Heart right ventricle (tissue), 16 donors: ENCODE measurements around the gene NEFH. TPM values are rescaled to one million over a fixed set of nuclear protein-coding genes. Genes with fewer than 3 reads are reported as not detected.

Source experiments
- ATAC-seq, 8 donors: fragments of 200-7000 bp; cut with Tn5 transposase; one replicate each; pipeline ENCODE4 v1.9.1; 2020; ENCODE audit warnings: mild to moderate bottlenecking in 8 of 8, moderate library complexity in 8 of 8, moderate number of reproducible peaks in 1 of 8
- DNase-seq, 2 donors: peaks; one replicate each; pipeline ENCODE4 v3.0.0-alpha.2; 2020
- H3K27ac ChIP-seq, 10 donors: fragments of 200-600 bp; sonication (generic) in 2 of 10; one replicate each; pipeline versions ENCODE4 v1.5.0 to v1.8.0; 2020 to 2022; ENCODE audit warnings: mild to moderate bottlenecking in 3 of 10
- H3K27me3 ChIP-seq, 7 donors: fragments of 200-600 bp; one replicate each; pipeline ENCODE4 v1.8.0; 2021 to 2022; ENCODE audit warnings: mild to moderate bottlenecking in 2 of 7
- H3K36me3 ChIP-seq, 9 donors: fragments of 200-600 bp; sonication (generic) in 1 of 9; one replicate each; pipeline versions ENCODE4 v1.5.0 to v1.8.0; 2020 to 2022; ENCODE audit warnings: mild to moderate bottlenecking in 2 of 9
- H3K4me1 ChIP-seq, 9 donors: fragments of 200-600 bp; sonication (generic) in 1 of 9; one replicate each; pipeline versions ENCODE4 v1.5.0 to v1.8.0; 2020 to 2022; ENCODE audit warnings: mild to moderate bottlenecking in 4 of 9
- H3K4me3 ChIP-seq, 10 donors: fragments of 200-600 bp; sonication (generic) in 2 of 10; one replicate each; pipeline versions ENCODE4 v1.5.0 to v1.8.0; 2020 to 2022; ENCODE audit warnings: mild to moderate bottlenecking in 7 of 10, moderate library complexity in 2 of 10
- H3K9me3 ChIP-seq, 11 donors: fragments of 200-600 bp in 10 of 11; sonication (generic) in 2 of 11; one replicate each; pipeline versions ENCODE4 v1.5.0 to v1.8.0; 2013 to 2022; ENCODE audit warnings: mild to moderate bottlenecking in 2 of 11, control low read depth in 1 of 11, moderate library complexity in 1 of 11
- WGBS, 2 donors: extraction: QIAGEN DNeasy Blood & Tissue Kit; methylation state at CpG; one replicate each; pipeline ENCODE4 v1.1.7; 2013; ENCODE audit warnings: inconsistent platforms in 1 of 2; 5-methylcytosine and 5-hydroxymethylcytosine counted together
- intact Hi-C, 10 donors: fragments of 100-400 bp; cut with DNase I; formaldehyde crosslinking; loops; one replicate each; pipeline versions ENCODE4 v1.11.1 to v1.14.2; 2022
- long read RNA-seq, 3 donors: library from polyadenylated mRNA; unstranded; transcript quantifications; one replicate each; pipeline ENCODE4 v2.0.0, GENCODE V29; 2020 to 2021
- polyA plus RNA-seq, 2 donors: library from polyadenylated mRNA; stranded (reverse); fragments of 200-250 nt; gene quantifications; one replicate each; pipeline ENCODE4 v1.2.3, GENCODE V29; 2013
- total RNA-seq, 10 donors: library from RNA; stranded (reverse); fragmentation: NEBNext Ultra II Directional in 3 of 10; extraction: Animal tissue kit (Norgen Biotek cat#: 25700) in 3 of 10; gene quantifications; one replicate each; pipeline versions ENCODE4 v1.2.1 to v1.2.4, GENCODE V29; 2021 to 2023
- TF ChIP-seq, protein P1 (sequence below), 9 donors: fragments of 200-600 bp; sonication (generic) in 2 of 9; IDR thresholded peaks; one replicate each; pipeline versions ENCODE4 v1.5.0 to v1.8.0; 2021 to 2022; ENCODE audit warnings: antibody characterized with exemption in 9 of 9, mild to moderate bottlenecking in 5 of 9, moderate library complexity in 1 of 9
- donor health status: Arrhythmogenic right ventricular cardiomyopathy.
- donor health status: ischemic (EF 13 %, LVEDD 7.1; RV severe dilation, severe dysfunction).
- donor health status: healthy with polysubstance abuse.
- donor health status: DM: no; HTN: yes; CAD: no.
- donor health status: DM: no; HTN: no; CAD: no.
- donor health status: ischemic (EF 25% LVEDD 6.9; RV normal size, moderate dysfunction).
- donor health status: ischemic (EF 25% LVEDD 5.7; RV mildly dilated, moderate dysfunction).
- donor health status: healthy.
- donor health status: DM: yes; HTN: yes; CAD: no.
- donor health status: Ischemic cardiomyopathy.
- donor health status: ischemic (EF 35%, LVEDD 5.7; RV mildly dilated, moderate dysfunction).
- donor health status: nonischemic (EF 11% LVEDD 7.7; RV severe dilation, severe dysfunction).
- donor health status: DM: yes; HTN: yes; CAD: no.
- donor health status: PGD.
- donor health status: ischemic (EF 29% LVEDD 5.4; RV normal size, mild dysfunction).
- donor health status: nonischemic (EF 23%, LVEDD 6.1; RV moderate dilation, normal function).

NEFH gene, protein sequence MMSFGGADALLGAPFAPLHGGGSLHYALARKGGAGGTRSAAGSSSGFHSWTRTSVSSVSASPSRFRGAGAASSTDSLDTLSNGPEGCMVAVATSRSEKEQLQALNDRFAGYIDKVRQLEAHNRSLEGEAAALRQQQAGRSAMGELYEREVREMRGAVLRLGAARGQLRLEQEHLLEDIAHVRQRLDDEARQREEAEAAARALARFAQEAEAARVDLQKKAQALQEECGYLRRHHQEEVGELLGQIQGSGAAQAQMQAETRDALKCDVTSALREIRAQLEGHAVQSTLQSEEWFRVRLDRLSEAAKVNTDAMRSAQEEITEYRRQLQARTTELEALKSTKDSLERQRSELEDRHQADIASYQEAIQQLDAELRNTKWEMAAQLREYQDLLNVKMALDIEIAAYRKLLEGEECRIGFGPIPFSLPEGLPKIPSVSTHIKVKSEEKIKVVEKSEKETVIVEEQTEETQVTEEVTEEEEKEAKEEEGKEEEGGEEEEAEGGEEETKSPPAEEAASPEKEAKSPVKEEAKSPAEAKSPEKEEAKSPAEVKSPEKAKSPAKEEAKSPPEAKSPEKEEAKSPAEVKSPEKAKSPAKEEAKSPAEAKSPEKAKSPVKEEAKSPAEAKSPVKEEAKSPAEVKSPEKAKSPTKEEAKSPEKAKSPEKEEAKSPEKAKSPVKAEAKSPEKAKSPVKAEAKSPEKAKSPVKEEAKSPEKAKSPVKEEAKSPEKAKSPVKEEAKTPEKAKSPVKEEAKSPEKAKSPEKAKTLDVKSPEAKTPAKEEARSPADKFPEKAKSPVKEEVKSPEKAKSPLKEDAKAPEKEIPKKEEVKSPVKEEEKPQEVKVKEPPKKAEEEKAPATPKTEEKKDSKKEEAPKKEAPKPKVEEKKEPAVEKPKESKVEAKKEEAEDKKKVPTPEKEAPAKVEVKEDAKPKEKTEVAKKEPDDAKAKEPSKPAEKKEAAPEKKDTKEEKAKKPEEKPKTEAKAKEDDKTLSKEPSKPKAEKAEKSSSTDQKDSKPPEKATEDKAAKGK
- total RNA-seq (under 1 TPM in 7 of 10 donors, not detected in 3; 0.12 to 0.60 (median 0.18) TPM), polyA plus RNA-seq (under 1 TPM; 0.07 to 0.14 TPM)
- long read RNA-seq, donor 1, result 0 reads
- long read RNA-seq, donor 2, result 0 reads
- long read RNA-seq, donor 3, partial matches to known transcripts, result 0 of 1 reads
- long read RNA-seq, donor 3, other reads (novel, unspliced or antisense), result 0 of 1 reads

DNA sequence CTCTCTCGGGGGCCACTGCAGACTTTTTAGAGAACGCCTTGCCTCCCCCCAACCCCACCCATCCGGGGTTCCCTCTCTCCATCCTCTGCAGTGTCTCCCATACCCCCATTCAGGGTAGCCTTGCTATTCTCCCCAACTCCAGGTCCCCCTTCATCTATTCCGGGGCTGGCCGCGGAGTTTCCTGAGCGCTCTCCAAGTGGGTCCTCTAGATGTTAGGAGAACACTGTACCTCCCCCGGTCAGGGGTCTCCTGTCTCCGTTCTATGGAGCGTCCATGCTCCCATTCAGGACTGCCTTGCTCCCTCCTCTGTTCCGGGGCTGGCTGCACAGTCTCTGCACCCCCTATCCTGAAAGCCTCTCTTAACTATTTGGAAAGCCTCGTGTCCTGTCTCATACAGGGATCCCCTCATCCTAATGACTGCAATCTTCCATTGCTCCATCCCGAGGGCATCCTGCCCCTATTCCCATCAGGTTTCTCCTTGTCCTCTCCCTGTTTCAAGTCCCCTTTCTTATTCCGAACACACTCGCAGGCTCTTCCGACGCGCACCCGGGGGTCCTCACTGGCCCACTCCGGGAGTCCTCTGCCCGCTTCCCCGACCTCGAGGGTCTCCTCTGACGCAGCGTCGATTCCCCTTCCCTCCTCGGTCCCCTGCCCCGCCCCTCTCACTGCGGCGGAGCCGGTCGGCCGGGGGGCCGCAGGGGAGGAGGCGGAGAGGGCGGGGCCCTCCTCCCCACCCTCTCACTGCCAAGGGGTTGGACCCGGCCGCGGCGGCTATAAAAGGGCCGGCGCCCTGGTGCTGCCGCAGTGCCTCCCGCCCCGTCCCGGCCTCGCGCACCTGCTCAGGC lies at the start of gene NEFH:
Gene NEFH, plus strand, starts transcription at position 802 of the 845 bp plus-strand sequence. CDS start 45 bp downstream, outside the sequence.
- H3K4me3 ChIP-seq, result peak within 1 kb of the TSS in 9 of 10 donors; percentile 4 to 37 (median 22)
- intact Hi-C loops, result no loop called here
- H3K4me1 ChIP-seq, result peaks cover 2 to 27% (median 14%) of the 10 kb centered on the region in 9 donors
- ATAC-seq, result no peak
- no peaks in the 10 kb centered on the region for H3K9me3 ChIP-seq
- 6% methylated on average over 48 of the region's 48 CpGs for WGBS, 2 donors
- no peak for DNase-seq
- no peaks in the 10 kb centered on the region for H3K36me3 ChIP-seq
- TF ChIP-seq, protein P1, sequence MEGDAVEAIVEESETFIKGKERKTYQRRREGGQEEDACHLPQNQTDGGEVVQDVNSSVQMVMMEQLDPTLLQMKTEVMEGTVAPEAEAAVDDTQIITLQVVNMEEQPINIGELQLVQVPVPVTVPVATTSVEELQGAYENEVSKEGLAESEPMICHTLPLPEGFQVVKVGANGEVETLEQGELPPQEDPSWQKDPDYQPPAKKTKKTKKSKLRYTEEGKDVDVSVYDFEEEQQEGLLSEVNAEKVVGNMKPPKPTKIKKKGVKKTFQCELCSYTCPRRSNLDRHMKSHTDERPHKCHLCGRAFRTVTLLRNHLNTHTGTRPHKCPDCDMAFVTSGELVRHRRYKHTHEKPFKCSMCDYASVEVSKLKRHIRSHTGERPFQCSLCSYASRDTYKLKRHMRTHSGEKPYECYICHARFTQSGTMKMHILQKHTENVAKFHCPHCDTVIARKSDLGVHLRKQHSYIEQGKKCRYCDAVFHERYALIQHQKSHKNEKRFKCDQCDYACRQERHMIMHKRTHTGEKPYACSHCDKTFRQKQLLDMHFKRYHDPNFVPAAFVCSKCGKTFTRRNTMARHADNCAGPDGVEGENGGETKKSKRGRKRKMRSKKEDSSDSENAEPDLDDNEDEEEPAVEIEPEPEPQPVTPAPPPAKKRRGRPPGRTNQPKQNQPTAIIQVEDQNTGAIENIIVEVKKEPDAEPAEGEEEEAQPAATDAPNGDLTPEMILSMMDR (IDR thresholded peaks at IDR 0.05), result no peak
- no peak within 1 kb of the TSS for H3K27ac ChIP-seq
- H3K27me3 ChIP-seq, result peaks cover 19 to 86% (median 70%) of the 10 kb centered on the region in 7 donors

DNA sequence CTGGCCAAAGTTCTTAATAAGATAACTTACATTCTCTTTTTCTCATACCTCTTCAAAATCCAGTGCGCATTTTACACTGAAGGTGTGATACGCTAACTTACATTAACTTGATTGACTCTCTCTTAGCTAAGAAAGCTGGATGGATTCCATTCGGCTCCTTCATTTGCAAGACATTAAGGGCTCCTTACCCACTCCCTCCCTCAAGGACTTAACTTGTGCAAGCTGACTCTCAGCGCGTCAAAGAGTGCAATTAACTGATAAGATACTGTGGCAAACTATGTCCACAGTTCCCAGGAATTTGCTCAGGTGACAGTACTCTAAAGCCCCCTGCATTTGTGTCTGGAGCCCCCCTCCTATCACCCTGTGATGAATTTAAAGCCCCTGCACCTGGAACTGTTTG lies 48.0 kb upstream of the NEFH start:
- Histone ChIP-seq H3K27ac (no peak overlapping the region), H3K4me1 (no peaks in the 10 kb centered on the region), H3K36me3 (no peaks in the 10 kb centered on the region), H3K27me3 (peaks cover 0 to 61% (median 33%) of the 10 kb centered on the region in 7 donors), H3K9me3 (no peaks in the 10 kb centered on the region), H3K4me3 (no peak overlapping the region)
- no peak for ATAC-seq
- TF ChIP-seq, protein P1 (IDR thresholded peaks at IDR 0.05), result no peak
- no peak for DNase-seq
- 38 to 43% methylated on average over 5 of the region's 5 CpGs for WGBS, 2 donors
- intact Hi-C loops, result no loop called here

DNA sequence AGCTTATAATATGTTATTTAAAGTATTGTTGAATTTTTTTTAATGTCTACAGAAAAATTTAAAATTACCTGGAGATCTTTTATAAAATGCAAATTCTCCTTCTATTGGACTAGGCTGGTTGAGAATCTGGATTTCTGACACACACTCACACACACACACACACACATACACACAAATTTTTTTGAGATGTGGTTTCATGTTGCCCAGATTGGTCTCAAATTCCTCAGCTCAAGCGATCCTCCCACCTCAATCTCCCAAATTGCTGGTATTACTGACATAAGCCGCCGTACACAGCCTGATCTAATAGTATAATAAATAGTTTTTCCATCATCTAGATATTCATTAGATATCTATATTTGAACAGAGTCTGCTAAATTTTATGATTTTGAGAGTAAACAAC lies 46.2 kb upstream of the NEFH start:
- no peaks in the 10 kb centered on the region for H3K4me1 ChIP-seq
- H3K27ac ChIP-seq, result no peak overlapping the region
- H3K9me3 ChIP-seq, result no peaks in the 10 kb centered on the region
- intact Hi-C loops, result no loop called here
- WGBS, 2 donors, result 89 to 91% methylated on average over 3 of the region's 3 CpGs
- ATAC-seq, result no peak
- peaks cover 0 to 55% (median 33%) of the 10 kb centered on the region in 7 donors for H3K27me3 ChIP-seq
- H3K36me3 ChIP-seq, result no peaks in the 10 kb centered on the region
- TF ChIP-seq, protein P1 (IDR thresholded peaks at IDR 0.05), result no peak
- H3K4me3 ChIP-seq, result no peak overlapping the region
- DNase-seq, result no peak
